Muscle layer of duodenum (tissue), 2 donors: Measurements from ENCODE around the gene RIT2.

Experiments
- H3K27ac ChIP-seq: one replicate; pipeline ENCODE4 v1.7.0; 2013; ENCODE audit warnings: mild to moderate bottlenecking, low read length
- H3K27me3 ChIP-seq: one replicate; pipeline ENCODE4 v1.7.0; 2013; ENCODE audit warnings: low read depth, mild to moderate bottlenecking, control low read depth, low read length
- H3K36me3 ChIP-seq, 2 donors: one replicate each; pipeline ENCODE4 v1.7.0; 2013; ENCODE audit warnings: low read length in 2 of 2, control low read depth in 1 of 2, mild to moderate bottlenecking in 1 of 2; ENCODE audit not compliant: insufficient read depth in 2 of 2, control insufficient read depth in 1 of 2
- H3K4me1 ChIP-seq, 2 donors: one replicate each; pipeline ENCODE4 v1.7.0; 2013; ENCODE audit warnings: low read length in 2 of 2, mild to moderate bottlenecking in 2 of 2, control low read depth in 1 of 2, moderate library complexity in 1 of 2; ENCODE audit not compliant: insufficient read depth in 2 of 2, control insufficient read depth in 1 of 2
- H3K4me3 ChIP-seq, 2 donors: one replicate each; pipeline ENCODE4 v1.7.0; 2013; ENCODE audit warnings: low read length in 2 of 2, low read depth in 1 of 2, mild to moderate bottlenecking in 1 of 2
- H3K9me3 ChIP-seq, 2 donors: one replicate each; pipeline ENCODE4 v1.7.0; 2013; ENCODE audit warnings: low read length in 2 of 2, control low read depth in 1 of 2, mild to moderate bottlenecking in 1 of 2; ENCODE audit not compliant: control insufficient read depth in 1 of 2
- donor health status: healthy.

RIT2 gene

DNA sequence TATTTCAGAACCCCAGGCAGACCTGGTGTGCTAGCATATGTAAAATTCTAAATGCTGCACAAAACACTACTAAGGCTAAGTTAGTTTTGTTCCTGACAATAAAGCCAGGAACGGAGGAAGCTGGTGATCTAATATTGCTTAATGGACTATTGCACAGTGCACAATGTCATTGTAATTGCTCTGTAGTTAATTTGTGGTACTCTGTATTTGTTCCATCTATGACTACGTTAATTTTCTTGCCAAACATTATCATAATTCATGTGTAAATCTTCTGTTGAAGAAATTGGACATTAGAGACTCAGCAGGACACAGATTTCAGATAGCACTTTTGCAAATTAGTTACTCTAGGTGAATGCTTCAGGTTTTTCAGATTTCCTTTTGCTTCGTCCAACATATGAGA lies 232.3 kb downstream of the RIT2 start:
- Histone ChIP-seq H3K4me1 (no peaks in the 10 kb centered on the region), H3K9me3 (no peaks in the 10 kb centered on the region), H3K4me3 (no peak overlapping the region), H3K27ac (no peak overlapping the region), H3K36me3 (no peaks in the 10 kb centered on the region), H3K27me3 (no peaks in the 10 kb centered on the region)

DNA sequence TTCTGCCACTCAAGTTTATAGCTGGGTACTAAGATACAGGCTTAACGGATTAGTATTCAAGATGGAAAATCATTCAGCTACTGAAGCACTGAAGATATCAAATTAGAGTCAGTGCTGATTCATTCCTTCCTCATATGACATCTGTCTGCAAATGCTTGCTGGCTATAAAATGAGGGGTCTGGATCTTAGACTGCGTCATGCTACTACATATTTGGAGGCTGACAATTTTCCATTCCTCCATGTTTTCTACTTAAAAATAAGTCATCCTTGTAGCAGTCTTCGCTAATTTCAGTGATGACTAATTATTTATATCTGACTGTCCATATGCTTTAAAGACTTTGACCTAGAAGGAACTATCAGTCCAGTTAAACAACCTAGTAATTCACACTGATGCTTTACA lies 233.4 kb downstream of the RIT2 start:
- Histone ChIP-seq H3K27me3 (no peaks in the 10 kb centered on the region), H3K27ac (no peak overlapping the region), H3K36me3 (no peaks in the 10 kb centered on the region), H3K4me3 (no peak overlapping the region), H3K4me1 (no peaks in the 10 kb centered on the region), H3K9me3 (no peaks in the 10 kb centered on the region)

DNA sequence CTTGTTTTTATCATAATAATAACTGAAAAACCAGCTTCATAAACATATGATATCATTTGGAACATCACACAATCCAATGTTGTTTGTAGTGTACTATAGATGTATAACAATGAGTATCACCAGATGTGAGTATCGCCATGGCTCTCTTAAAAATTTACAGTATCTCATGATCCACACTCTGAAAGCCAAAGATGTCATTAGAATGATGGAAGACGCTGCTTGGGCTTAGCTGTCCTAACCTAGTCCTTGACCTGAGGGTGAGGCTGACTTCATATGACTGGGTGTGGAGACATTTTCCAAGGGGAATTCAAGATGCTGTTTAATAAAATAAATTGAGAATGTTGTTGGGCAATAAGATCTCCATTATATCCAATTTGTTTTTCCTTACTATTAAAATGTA lies 242.6 kb downstream of the RIT2 start:
- Histone ChIP-seq H3K36me3 (no peaks in the 10 kb centered on the region), H3K9me3 (no peaks in the 10 kb centered on the region), H3K4me1 (no peaks in the 10 kb centered on the region), H3K27ac (no peak overlapping the region), H3K27me3 (no peaks in the 10 kb centered on the region), H3K4me3 (no peak overlapping the region)

DNA sequence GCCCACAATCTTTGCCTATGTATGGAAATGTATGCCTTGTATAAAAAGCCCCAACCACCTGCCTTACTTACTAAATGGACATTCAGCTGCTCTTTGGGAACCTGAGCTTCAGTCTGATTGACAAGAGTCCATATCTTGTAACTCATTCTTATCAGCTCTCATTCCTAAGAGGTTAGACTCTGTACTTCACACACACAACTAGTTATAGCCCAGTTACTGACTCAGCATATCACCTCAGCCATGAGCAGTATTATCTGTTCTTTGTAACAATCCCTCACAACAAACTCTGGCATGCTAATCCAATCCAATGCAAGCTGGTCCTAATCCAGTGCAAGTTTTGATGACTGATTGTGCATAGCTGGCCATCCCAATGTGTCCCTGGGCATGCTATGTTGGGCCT lies 250.6 kb downstream of the RIT2 start:
- Histone ChIP-seq H3K9me3 (no peaks in the 10 kb centered on the region), H3K4me1 (no peaks in the 10 kb centered on the region), H3K27ac (no peak overlapping the region), H3K4me3 (no peak overlapping the region), H3K36me3 (no peaks in the 10 kb centered on the region), H3K27me3 (no peaks in the 10 kb centered on the region)

DNA sequence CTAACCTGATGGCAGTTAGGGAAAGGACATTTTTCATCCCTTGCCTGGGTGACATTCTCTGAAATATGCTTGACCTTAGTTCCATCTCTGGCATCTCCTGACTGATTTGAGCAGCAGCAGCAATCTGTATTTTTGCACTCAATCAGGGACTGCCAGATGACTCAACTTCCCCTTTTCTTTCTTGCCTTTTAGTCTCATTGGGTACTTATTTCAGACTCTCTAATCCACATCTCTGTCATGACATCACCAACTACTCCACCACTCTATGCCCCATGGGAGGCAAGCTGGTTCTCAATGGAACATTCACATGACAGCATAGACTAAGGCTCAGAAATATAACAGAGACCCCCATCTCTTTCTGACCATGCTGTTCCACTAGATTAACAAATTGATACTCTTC lies 254.2 kb downstream of the RIT2 start:
- Histone ChIP-seq H3K27me3 (no peaks in the 10 kb centered on the region), H3K27ac (no peak overlapping the region), H3K9me3 (no peaks in the 10 kb centered on the region), H3K4me1 (no peaks in the 10 kb centered on the region), H3K4me3 (no peak overlapping the region), H3K36me3 (no peaks in the 10 kb centered on the region)

DNA sequence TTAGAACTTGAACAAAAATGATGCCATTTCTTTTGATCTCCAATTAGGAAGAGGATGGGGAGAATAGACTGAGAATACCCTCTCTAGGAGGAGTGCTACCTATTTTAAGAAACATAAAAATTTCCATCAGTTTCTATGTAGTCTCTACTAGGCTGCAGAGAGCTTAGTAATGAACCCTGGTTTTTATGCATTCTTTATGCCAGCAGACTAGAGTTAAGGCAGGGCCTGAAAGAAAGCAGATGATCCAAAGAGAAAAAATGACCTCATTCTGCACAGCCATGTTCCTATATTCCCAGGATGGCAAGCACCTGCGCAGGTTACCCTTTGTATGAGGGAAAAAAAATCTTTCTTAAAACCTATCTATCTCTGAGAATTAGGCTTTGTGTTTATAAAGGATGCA lies 254.9 kb downstream of the RIT2 start:
- Histone ChIP-seq H3K9me3 (no peaks in the 10 kb centered on the region), H3K27ac (no peak overlapping the region), H3K36me3 (no peaks in the 10 kb centered on the region), H3K4me3 (no peak overlapping the region), H3K27me3 (no peaks in the 10 kb centered on the region), H3K4me1 (no peaks in the 10 kb centered on the region)

DNA sequence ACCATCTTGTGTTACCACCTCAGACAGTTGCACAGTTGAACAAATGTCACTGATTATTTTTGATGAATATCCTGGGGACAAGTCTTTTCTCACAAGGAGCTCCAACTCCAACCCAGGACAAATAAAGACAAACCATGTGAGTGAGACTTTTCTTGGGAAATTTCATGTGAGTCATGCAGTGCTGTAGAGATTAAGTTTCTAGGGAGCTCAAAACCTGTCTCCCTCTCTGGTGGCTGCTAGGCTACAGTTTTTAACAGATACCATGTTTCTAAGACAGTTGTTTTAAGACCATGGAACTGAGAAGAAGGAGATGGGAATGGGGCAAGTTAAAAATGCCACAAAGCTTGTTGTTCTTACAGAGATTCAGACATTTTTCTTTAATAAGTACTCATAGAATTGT lies 255.5 kb downstream of the RIT2 start:
- H3K27ac ChIP-seq: no peak overlapping the region
- H3K4me1 ChIP-seq: no peaks in the 10 kb centered on the region
- no peak overlapping the region for H3K4me3 ChIP-seq
- H3K27me3 ChIP-seq: no peaks in the 10 kb centered on the region
- H3K36me3 ChIP-seq: no peaks in the 10 kb centered on the region
- no peaks in the 10 kb centered on the region for H3K9me3 ChIP-seq

DNA sequence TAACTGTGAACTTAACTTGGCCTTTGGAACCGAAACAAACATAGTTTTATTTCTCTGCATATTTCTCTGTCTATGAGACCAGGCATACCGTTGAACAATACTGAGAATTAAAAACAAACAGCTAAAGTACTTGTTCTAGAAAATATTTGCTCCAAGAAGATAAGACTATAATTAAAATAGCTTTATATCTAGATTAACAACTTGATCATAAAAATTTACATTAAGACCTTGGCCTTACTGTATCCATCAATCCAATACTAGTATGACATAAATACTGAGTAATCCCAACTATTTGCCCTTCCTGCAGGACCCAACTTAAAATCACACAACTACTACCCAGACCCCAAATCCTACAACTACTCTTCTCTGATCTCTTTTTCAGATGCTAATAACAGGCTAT lies 260.9 kb downstream of the RIT2 start:
- Histone ChIP-seq H3K27me3 (no peaks in the 10 kb centered on the region), H3K4me1 (no peaks in the 10 kb centered on the region)

DNA sequence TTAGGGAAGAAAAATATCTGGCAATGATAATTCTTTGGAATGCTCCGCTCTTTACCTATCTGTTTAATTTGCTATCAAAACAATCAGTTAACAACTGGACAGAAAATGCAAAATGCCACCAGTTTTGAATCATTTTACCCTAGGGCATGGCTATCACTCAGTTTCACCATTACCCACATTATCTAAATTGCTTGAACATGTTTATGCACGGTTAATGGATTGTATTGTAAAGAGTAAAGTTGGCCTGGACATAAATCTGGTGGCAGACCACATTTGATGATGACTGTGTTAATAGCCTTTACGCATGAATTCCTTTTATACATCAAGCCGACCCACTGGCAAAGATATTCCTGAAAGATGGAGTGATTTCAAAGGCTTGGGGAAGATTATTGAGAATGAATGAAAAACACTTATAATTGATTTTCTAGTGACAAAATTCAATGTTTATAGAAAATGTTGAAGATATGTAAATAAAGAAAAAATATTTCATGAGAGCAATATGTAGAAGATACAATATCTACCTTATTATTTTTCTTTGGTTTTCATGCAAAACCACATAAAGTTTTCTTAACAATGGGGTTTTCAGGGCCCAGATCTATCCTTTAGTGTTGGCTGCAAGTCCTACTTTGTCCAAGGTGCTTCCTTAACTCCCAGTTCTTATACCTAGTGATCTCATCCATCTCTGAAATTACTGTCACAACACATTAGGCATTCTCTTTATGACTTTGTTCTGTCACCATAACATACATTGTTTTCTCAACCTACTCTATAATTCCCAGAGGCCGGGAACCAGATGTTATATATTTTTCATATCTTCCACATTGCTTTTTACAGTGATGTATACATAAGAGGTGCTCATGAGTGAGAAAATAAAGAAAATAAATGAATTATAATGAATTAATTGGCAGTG lies 265.1 kb downstream of the RIT2 start:
- no peaks in the 10 kb centered on the region for H3K9me3 ChIP-seq
- H3K27ac ChIP-seq: no peak overlapping the region
- no peaks in the 10 kb centered on the region for H3K27me3 ChIP-seq
- no peak overlapping the region for H3K4me3 ChIP-seq
- H3K4me1 ChIP-seq: no peaks in the 10 kb centered on the region
- no peaks in the 10 kb centered on the region for H3K36me3 ChIP-seq

More for the DNA sequence above, 260.9 kb downstream of the RIT2 start:
- H3K9me3 ChIP-seq: no peaks in the 10 kb centered on the region
- H3K36me3 ChIP-seq: no peaks in the 10 kb centered on the region
- H3K27ac ChIP-seq: no peak overlapping the region
- H3K4me3 ChIP-seq: no peak overlapping the region

DNA sequence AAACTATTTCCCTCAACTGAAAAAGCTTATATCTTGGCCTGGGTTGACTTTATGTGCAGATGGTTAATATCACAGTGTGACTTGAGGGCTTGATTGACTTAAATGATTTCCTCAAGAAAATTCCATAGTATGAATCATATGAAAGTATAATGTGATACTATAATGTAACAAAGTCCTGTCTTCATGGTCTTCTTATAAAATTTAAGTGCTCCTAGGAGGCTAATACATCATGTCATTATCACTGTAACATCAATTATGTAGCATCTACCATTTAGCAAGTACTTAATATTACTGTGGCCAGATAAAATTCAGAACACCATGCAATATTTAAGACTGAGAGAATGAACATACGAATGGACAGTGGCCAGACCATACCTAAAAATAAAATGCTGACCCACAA lies 276.1 kb downstream of the RIT2 start:
- no peak overlapping the region for H3K27ac ChIP-seq
- no peaks in the 10 kb centered on the region for H3K36me3 ChIP-seq
- no peak overlapping the region for H3K4me3 ChIP-seq
- H3K9me3 ChIP-seq: no peaks in the 10 kb centered on the region
- no peaks in the 10 kb centered on the region for H3K4me1 ChIP-seq
- no peaks in the 10 kb centered on the region for H3K27me3 ChIP-seq

DNA sequence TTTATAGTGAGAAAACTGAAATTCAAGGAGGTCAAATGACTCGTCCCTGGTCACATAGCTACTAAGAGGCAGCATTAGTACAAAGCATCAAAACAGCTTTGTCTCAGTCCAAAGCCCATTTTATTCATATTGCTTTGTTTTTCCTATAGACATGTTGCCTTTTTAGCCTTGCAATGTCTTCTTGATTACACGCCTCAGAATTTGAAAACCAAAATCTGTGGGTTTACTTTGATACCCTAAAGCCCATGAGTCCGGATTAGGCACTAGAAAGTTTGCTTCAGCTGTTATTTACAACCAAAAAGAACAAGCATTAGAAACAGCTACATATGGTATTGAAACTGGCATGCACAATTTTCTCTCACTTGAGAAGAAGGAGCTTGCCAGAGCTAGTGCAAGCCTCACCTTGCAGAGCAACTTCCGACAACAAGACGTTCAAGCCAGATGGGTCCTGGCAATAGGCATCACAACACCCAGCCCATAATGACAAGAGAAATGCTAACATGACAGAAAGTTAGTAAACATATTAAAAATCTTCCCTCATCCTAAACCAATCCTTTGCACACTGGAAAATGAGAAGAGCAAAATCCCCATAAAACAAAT lies 276.8 kb downstream of the RIT2 start:
- Histone ChIP-seq H3K27me3 (no peaks in the 10 kb centered on the region), H3K9me3 (no peaks in the 10 kb centered on the region), H3K4me1 (no peaks in the 10 kb centered on the region), H3K36me3 (no peaks in the 10 kb centered on the region), H3K4me3 (no peak overlapping the region), H3K27ac (no peak overlapping the region)

DNA sequence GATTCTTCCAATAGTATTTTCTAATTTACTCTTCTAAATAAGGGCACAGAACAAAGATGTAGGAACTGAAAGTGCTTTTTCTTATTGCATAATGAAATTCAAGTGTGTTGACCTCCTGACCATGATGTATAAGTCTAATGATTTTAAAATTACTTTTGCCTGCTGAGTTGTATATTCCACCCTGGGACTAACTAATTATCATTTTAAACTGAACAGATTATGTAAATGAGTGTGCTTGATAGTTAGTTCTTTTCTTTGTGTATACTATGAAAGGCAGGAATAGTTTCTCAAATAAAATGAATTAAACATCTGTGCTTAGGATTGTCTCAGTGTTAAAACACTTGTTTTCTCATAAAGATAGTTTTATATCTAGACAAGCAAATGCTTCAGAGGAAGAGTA lies 284.5 kb downstream of the RIT2 start:
- H3K4me1 ChIP-seq: no peaks in the 10 kb centered on the region
- no peaks in the 10 kb centered on the region for H3K27me3 ChIP-seq
- H3K9me3 ChIP-seq: no peaks in the 10 kb centered on the region
- no peaks in the 10 kb centered on the region for H3K36me3 ChIP-seq
- H3K27ac ChIP-seq: no peak overlapping the region
- H3K4me3 ChIP-seq: no peak overlapping the region
